H9 (cell line): Measurements from ENCODE around the gene ZNF784. TPM values are rescaled to one million over a fixed set of nuclear protein-coding genes. Genes with fewer than 3 reads are reported as not detected.
A peak's percentile ranks its signal among the peaks of the same experiment; 100 is the strongest.

Source experiments
- DNase-seq: peaks from one replicate; pipeline ENCODE4 v3.0.0-alpha.2; 2017
- H2AFZ ChIP-seq: one replicate; pipeline ENCODE4 v1.6.1; 2013; ENCODE audit warnings: mild to moderate bottlenecking, low read length, control low read depth, moderate library complexity
- H2AK5ac ChIP-seq: 2 replicates; pipeline ENCODE4 v1.6.1; 2013; ENCODE audit warnings: low read length, control low read depth, mixed read lengths; ENCODE audit not compliant: insufficient read length
- H2BK120ac ChIP-seq: one replicate; pipeline ENCODE4 v1.6.1; 2013; ENCODE audit warnings: low read depth, mild to moderate bottlenecking, low read length, control low read depth, inconsistent platforms; ENCODE audit not compliant: poor library complexity, severe bottlenecking
- H2BK12ac ChIP-seq: 2 replicates; pipeline ENCODE4 v1.6.1; 2013; ENCODE audit warnings: low read length, control low read depth, mixed read lengths, low read depth; ENCODE audit not compliant: insufficient read length
- H2BK15ac ChIP-seq: 2 replicates; pipeline ENCODE4 v1.6.1; 2013; ENCODE audit warnings: low read depth, low read length, control low read depth
- H2BK20ac ChIP-seq: one replicate; pipeline ENCODE4 v1.6.1; 2013; ENCODE audit warnings: low read depth, mild to moderate bottlenecking, low read length, control low read depth, inconsistent platforms; ENCODE audit not compliant: poor library complexity, severe bottlenecking
- H2BK5ac ChIP-seq: 2 replicates; pipeline ENCODE4 v1.6.1; 2013; ENCODE audit warnings: low read length, control low read depth, mixed read lengths; ENCODE audit not compliant: insufficient read length
- H3K14ac ChIP-seq: 2 replicates; pipeline ENCODE4 v1.6.1; 2013; ENCODE audit warnings: low read length, control low read depth; ENCODE audit not compliant: insufficient read depth
- H3K18ac ChIP-seq: 2 replicates; pipeline ENCODE4 v1.6.1; 2013; ENCODE audit warnings: low read depth, mild to moderate bottlenecking, mixed read lengths, low read length, control low read depth; ENCODE audit not compliant: insufficient read length
- H3K23ac ChIP-seq: 2 replicates; pipeline ENCODE4 v1.6.1; 2013; ENCODE audit warnings: low read length, control low read depth, mixed read lengths, low read depth; ENCODE audit not compliant: insufficient read length
- H3K23me2 ChIP-seq: 2 replicates; pipeline ENCODE4 v1.6.1; 2013; ENCODE audit warnings: low read depth, mild to moderate bottlenecking, mixed read lengths, low read length, control low read depth; ENCODE audit not compliant: insufficient read length, poor library complexity, severe bottlenecking
- H3K27ac ChIP-seq: 2 replicates; pipeline ENCODE4 v1.5.1; 2013; ENCODE audit warnings: low read length, control low read depth, mixed read lengths, low read depth; ENCODE audit not compliant: insufficient read length
- H3K27me3 ChIP-seq: 2 replicates; pipeline ENCODE4 v1.6.1; 2013; ENCODE audit warnings: low read length, control low read depth, inconsistent platforms; ENCODE audit not compliant: insufficient read depth
- H3K4ac ChIP-seq: 2 replicates; pipeline ENCODE4 v1.6.1; 2013; ENCODE audit warnings: low read depth, mild to moderate bottlenecking, control low read depth, inconsistent platforms, low read length, moderate library complexity
- H3K4me1 ChIP-seq: 2 replicates; pipeline ENCODE4 v1.6.1; 2013; ENCODE audit warnings: low read length, control low read depth, inconsistent platforms; ENCODE audit not compliant: insufficient read depth
- H3K4me2 ChIP-seq: 2 replicates; pipeline ENCODE4 v1.6.1; 2013; ENCODE audit warnings: low read length, control low read depth, mixed read lengths; ENCODE audit not compliant: insufficient read length, insufficient read depth
- H3K56ac ChIP-seq: 2 replicates; pipeline ENCODE4 v1.6.1; 2013; ENCODE audit warnings: low read depth, mild to moderate bottlenecking, mixed read lengths, low read length, control low read depth; ENCODE audit not compliant: insufficient read length
- H3K79me1 ChIP-seq: 2 replicates; pipeline ENCODE4 v1.6.1; 2013; ENCODE audit warnings: low read depth, mild to moderate bottlenecking, moderate library complexity, low read length, control low read depth, inconsistent platforms; ENCODE audit not compliant: insufficient read depth, poor library complexity, severe bottlenecking
- H3K79me2 ChIP-seq: 2 replicates; pipeline ENCODE4 v1.6.1; 2013; ENCODE audit warnings: low read length, control low read depth, inconsistent platforms; ENCODE audit not compliant: insufficient read depth
- H3K9ac ChIP-seq: 2 replicates; pipeline ENCODE4 v1.6.1; 2013; ENCODE audit warnings: low read length, control low read depth, mixed read lengths; ENCODE audit not compliant: insufficient read length; ENCODE audit errors: extremely low read depth
- H3K9me3 ChIP-seq: one replicate; pipeline ENCODE4 v1.6.1; 2013; ENCODE audit warnings: low read depth, low read length, inconsistent platforms; ENCODE audit not compliant: control insufficient read depth
- H3T11ph ChIP-seq: one replicate; pipeline ENCODE4 v1.6.1; 2013; ENCODE audit warnings: mild to moderate bottlenecking, low read length, control low read depth, inconsistent platforms
- H4K20me1 ChIP-seq: one replicate; pipeline ENCODE4 v1.6.1; 2013; ENCODE audit not compliant: control insufficient read depth, insufficient read length, insufficient read depth
- H4K5ac ChIP-seq: 2 replicates; pipeline ENCODE4 v1.6.1; 2013; ENCODE audit warnings: low read depth, mild to moderate bottlenecking, mixed read lengths, low read length, control low read depth; ENCODE audit not compliant: insufficient read length
- H4K8ac ChIP-seq: replicated peaks from 2 replicates; pipeline ENCODE4 v1.6.1; 2013; ENCODE audit warnings: low read length, control low read depth, mixed read lengths, low read depth; ENCODE audit not compliant: insufficient read length
- H4K91ac ChIP-seq: 2 replicates; pipeline ENCODE4 v1.6.1; 2013; ENCODE audit warnings: low read depth, mild to moderate bottlenecking, moderate library complexity, mixed read lengths, low read length, control low read depth; ENCODE audit not compliant: insufficient read length
- H3K27ac Mint-ChIP-seq, 3 experiments: 2 replicates in 2 of 3; 3 replicates in 1 of 3; pipeline ENCODE4 v1.8.0; 2020 to 2021; ENCODE audit warnings: mixed read lengths in 3 of 3, mild to moderate bottlenecking in 1 of 3, moderate library complexity in 1 of 3
- H3K27me3 Mint-ChIP-seq: 2 replicates; pipeline ENCODE4 v1.8.0; 2021; ENCODE audit warnings: low read depth, mild to moderate bottlenecking, moderate library complexity, mixed read lengths
- H3K36me3 Mint-ChIP-seq, 3 experiments: 2 replicates in 2 of 3; 3 replicates in 1 of 3; pipeline ENCODE4 v1.8.0; 2020 to 2021; ENCODE audit warnings: low read depth in 3 of 3, mixed read lengths in 3 of 3; ENCODE audit not compliant: insufficient read depth in 1 of 3
- H3K4me1 Mint-ChIP-seq, 2 experiments: 2 replicates each; pipeline ENCODE4 v1.8.0; 2020; ENCODE audit warnings: mixed read lengths in 2 of 2
- H3K4me3 Mint-ChIP-seq, 2 experiments: 2 replicates in 1 of 2; 3 replicates in 1 of 2; pipeline ENCODE4 v1.8.0; 2020 to 2021; ENCODE audit warnings: mild to moderate bottlenecking in 2 of 2, mixed read lengths in 2 of 2, moderate library complexity in 1 of 2
- H3K9me3 Mint-ChIP-seq, 2 experiments: 2 replicates in 1 of 2; 3 replicates in 1 of 2; pipeline ENCODE4 v1.8.0; 2020; ENCODE audit warnings: mild to moderate bottlenecking in 2 of 2, mixed read lengths in 2 of 2, moderate library complexity in 1 of 2
- WGBS: extraction: QIAGEN DNeasy Blood & Tissue Kit; methylation state at CpG from one replicate; pipeline ENCODE4 v1.1.7; 2013; ENCODE audit warnings: missing lambda C conversion rate, low lambda C conversion rate, mixed read lengths; ENCODE audit not compliant: insufficient read length; ENCODE audit errors: extremely low coverage; 5-methylcytosine and 5-hydroxymethylcytosine counted together
- total RNA-seq: library from RNA; stranded (reverse); gene quantifications from 2 replicates; pipeline ENCODE4 v1.2.1, GENCODE V29; 2021
- TF ChIP-seq, protein P1 (sequence below): fragments of 200-600 bp; sonication (generic); conservative IDR thresholded peaks from 3 replicates; pipeline ENCODE4 v1.8.0; 2021; ENCODE audit warnings: antibody characterized with exemption, mild to moderate bottlenecking

The ZNF784 gene
- total RNA-seq, 1 experiment from 2014 or later = 10.7 TPM

DNA sequence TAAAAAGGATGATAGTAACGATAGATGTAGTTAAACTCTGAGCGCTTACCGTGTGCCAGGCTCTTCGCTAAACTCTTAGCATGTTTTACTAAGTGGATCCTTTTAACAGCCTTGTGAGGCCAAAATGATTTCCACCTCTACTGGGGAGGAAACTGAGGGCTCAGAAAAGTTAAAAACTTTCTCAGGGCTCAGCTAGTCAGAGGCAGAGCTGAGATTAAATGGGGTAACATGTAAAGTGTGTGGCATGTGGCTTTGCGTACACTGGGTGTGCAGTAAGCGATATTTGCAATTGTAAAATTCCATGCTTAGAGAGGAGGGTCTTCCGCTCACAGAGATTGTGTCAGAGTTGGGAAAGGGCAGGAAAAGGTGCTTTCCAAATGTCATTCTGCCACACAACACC lies 32.2 kb upstream of the ZNF784 start:
- H2BK20ac ChIP-seq = no peak overlapping the region
- peak overlapping the region; percentile 98 for H3K9ac ChIP-seq
- H4K20me1 ChIP-seq = peaks cover 5% of the 10 kb centered on the region

More for the DNA sequence above, 32.2 kb upstream of the ZNF784 start:
- TF ChIP-seq, protein P1, sequence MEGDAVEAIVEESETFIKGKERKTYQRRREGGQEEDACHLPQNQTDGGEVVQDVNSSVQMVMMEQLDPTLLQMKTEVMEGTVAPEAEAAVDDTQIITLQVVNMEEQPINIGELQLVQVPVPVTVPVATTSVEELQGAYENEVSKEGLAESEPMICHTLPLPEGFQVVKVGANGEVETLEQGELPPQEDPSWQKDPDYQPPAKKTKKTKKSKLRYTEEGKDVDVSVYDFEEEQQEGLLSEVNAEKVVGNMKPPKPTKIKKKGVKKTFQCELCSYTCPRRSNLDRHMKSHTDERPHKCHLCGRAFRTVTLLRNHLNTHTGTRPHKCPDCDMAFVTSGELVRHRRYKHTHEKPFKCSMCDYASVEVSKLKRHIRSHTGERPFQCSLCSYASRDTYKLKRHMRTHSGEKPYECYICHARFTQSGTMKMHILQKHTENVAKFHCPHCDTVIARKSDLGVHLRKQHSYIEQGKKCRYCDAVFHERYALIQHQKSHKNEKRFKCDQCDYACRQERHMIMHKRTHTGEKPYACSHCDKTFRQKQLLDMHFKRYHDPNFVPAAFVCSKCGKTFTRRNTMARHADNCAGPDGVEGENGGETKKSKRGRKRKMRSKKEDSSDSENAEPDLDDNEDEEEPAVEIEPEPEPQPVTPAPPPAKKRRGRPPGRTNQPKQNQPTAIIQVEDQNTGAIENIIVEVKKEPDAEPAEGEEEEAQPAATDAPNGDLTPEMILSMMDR = no peak
- Histone ChIP-seq H3K18ac (no peak overlapping the region), H3K27me3 (no peaks in the 10 kb centered on the region), H2BK5ac (no peak overlapping the region), H4K8ac (no peak overlapping the region), H4K91ac (no peak overlapping the region), H2BK15ac (no peak overlapping the region), H3K23ac (no peak overlapping the region), H3K79me1 (no peaks in the 10 kb centered on the region), H3K56ac (no peak overlapping the region), H3K4me1 (peaks cover 7% of the 10 kb centered on the region; the same call in 1 of the 2 replicates), H3K14ac (no peak overlapping the region), H3K4ac (no peak overlapping the region), H3K4me2 (peak overlapping the region; percentile 98), H4K5ac (no peak overlapping the region), H2BK120ac (no peak overlapping the region), H3K27ac (no peak overlapping the region), H2AFZ (no peak overlapping the region), H2AK5ac (no peak overlapping the region), H3K79me2 (peaks cover 45% of the 10 kb centered on the region), H2BK12ac (no peak overlapping the region), H3K9me3 (no peaks in the 10 kb centered on the region), H3K23me2 (peaks cover 22% of the 10 kb centered on the region), H3T11ph (no peak overlapping the region)
- DNase-seq = no peak
- peaks cover 0 to 3% of the 10 kb centered on the region in 2 experiments; a peak in 2 of 5 replicates for H3K9me3 Mint-ChIP-seq
- H3K27me3 Mint-ChIP-seq = no peaks in the 10 kb centered on the region; the same call in 1 of the 2 replicates
- H3K36me3 Mint-ChIP-seq = peaks cover 22 to 61% (median 43%) of the 10 kb centered on the region in 3 experiments
- peak overlapping the region; percentile 93 to 94 for H3K4me3 Mint-ChIP-seq
- WGBS = no CpG with 5 or more reads among the region's 7 CpGs
- H3K4me1 Mint-ChIP-seq = peaks cover 27 to 35% of the 10 kb centered on the region in 2 experiments
- peak overlapping the region; percentile 95 to 98 (median 98); a peak in 5 of 7 replicates for H3K27ac Mint-ChIP-seq
